WERI-Rb-1 (cell line): ENCODE measurements around the gene LHFPL2.

Source experiments
- DNase-seq: peaks from one replicate; pipeline ENCODE4 v3.0.0-alpha.2; 2020
- H3K27ac ChIP-seq: fragments of 250-450 bp; sonication (Bioruptor Pico); 2 replicates; pipeline ENCODE4 v1.5.1; 2020; ENCODE audit warnings: mild to moderate bottlenecking, moderate library complexity
- H3K27me3 ChIP-seq: fragments of 250-450 bp; sonication (Bioruptor Pico); 2 replicates; pipeline ENCODE4 v1.5.1; 2021; ENCODE audit warnings: mild to moderate bottlenecking, low read depth, moderate library complexity; ENCODE audit not compliant: insufficient read depth, severe bottlenecking
- H3K36me3 ChIP-seq: fragments of 250-450 bp; sonication (Bioruptor Pico); 2 replicates; pipeline ENCODE4 v1.5.1; 2020; ENCODE audit warnings: mild to moderate bottlenecking, moderate library complexity
- H3K4me3 ChIP-seq: 2 replicates; pipeline ENCODE4 v1.5.1; 2011; ENCODE audit warnings: low read depth, mild to moderate bottlenecking, control low read depth, low read length
- H3K9me3 ChIP-seq: fragments of 250-450 bp; sonication (Bioruptor Pico); 2 replicates; pipeline ENCODE4 v1.5.1; 2021; ENCODE audit warnings: mild to moderate bottlenecking, moderate library complexity; ENCODE audit not compliant: severe bottlenecking
- CTCF ChIP-seq: IDR thresholded peaks from 2 replicates; pipeline ENCODE4 v1.5.1; 2011; ENCODE audit warnings: low read depth, mild to moderate bottlenecking, control low read depth, inconsistent platforms, low read length

LHFPL2 gene

GRCh38 chr5:78649211-78649695 lies 681 bp upstream of the LHFPL2 start:
- no peaks in the 10 kb centered on the region for H3K27me3 ChIP-seq
- H3K36me3 ChIP-seq: peaks cover 16% of the 10 kb centered on the region
- H3K4me3 ChIP-seq: peak overlapping the region; percentile 79
- no peak for DNase-seq
- H3K27ac ChIP-seq: peak overlapping the region; percentile 84
- no peak for TF ChIP-seq CTCF
- no peaks in the 10 kb centered on the region for H3K9me3 ChIP-seq

GRCh38 chr5:78647838-78648358 lies 674 bp downstream of the LHFPL2 start:
- peak overlapping the region; percentile 84 for H3K27ac ChIP-seq
- peak; percentile 53 for DNase-seq

GRCh38 chr5:78647351-78647818 lies 1.2 kb downstream of the LHFPL2 start:
- TF ChIP-seq CTCF: no peak
- H3K27ac ChIP-seq: peak overlapping the region; percentile 84
- peak overlapping the region; percentile 81 for H3K4me3 ChIP-seq
- H3K36me3 ChIP-seq: peaks cover 16% of the 10 kb centered on the region
- no peak for DNase-seq
- no peaks in the 10 kb centered on the region for H3K27me3 ChIP-seq
- no peaks in the 10 kb centered on the region for H3K9me3 ChIP-seq

More at GRCh38 chr5:78647838-78648358, 674 bp downstream of the LHFPL2 start:
- TF ChIP-seq CTCF: 0 out of 2 replicates have a peak, but pooled peaks have one; percentile 14
- H3K9me3 ChIP-seq: no peaks in the 10 kb centered on the region
- H3K4me3 ChIP-seq: peak overlapping the region; percentile 81
- H3K27me3 ChIP-seq: no peaks in the 10 kb centered on the region
- peaks cover 16% of the 10 kb centered on the region for H3K36me3 ChIP-seq

- H3K27me3 ChIP-seq: no peaks in the 10 kb centered on the region
- no peak overlapping the region for H3K4me3 ChIP-seq
- DNase-seq: no peak
- H3K9me3 ChIP-seq: no peaks in the 10 kb centered on the region
- H3K27ac ChIP-seq: no peak overlapping the region
- peaks cover 16% of the 10 kb centered on the region for H3K36me3 ChIP-seq
- TF ChIP-seq CTCF: no peak
Measured at GRCh38 chr5:78644741-78645300, 3.8 kb downstream of the LHFPL2 start.

- Histone ChIP-seq H3K4me3 (no peak overlapping the region), H3K36me3 (peaks cover 16% of the 10 kb centered on the region), H3K9me3 (no peaks in the 10 kb centered on the region), H3K27me3 (no peaks in the 10 kb centered on the region), H3K27ac (no peak overlapping the region)
- TF ChIP-seq CTCF: no peak
- DNase-seq: no peak
Measured at GRCh38 chr5:78644129-78644528, 4.4 kb downstream of the LHFPL2 start.
